ENCODE measurements around the gene HSP90AB1. TPM values are rescaled to one million over a fixed set of nuclear protein-coding genes. Genes with fewer than 3 reads are reported as not detected.

Gene HSP90AB1
- total RNA-seq, 1 donor from 2014 or later, result 509 TPM

- peaks cover 81% of the 10 kb centered on the region for H3K4me1 Mint-ChIP-seq (ENCODE audit: unreplicated experiment)
Measured at GRCh38 chr6:44222486-44223318, 24.2 kb upstream of the HSP90AB1 start.

GRCh38 chr6:44223319-44224028 is 23.4 kb upstream of the HSP90AB1 start, which contains the start of gene SLC29A1:
Gene SLC29A1, plus strand, starts transcription at chr6:44223595. Its CDS starts 3,719 bp downstream, at chr6:44227314.
- peaks cover 81% of the 10 kb centered on the region for H3K4me1 Mint-ChIP-seq (ENCODE audit: unreplicated experiment)
- no peaks in the 10 kb centered on the region for H3K36me3 Mint-ChIP-seq (ENCODE audit: unreplicated experiment)
- no peak for TF ChIP-seq CTCF (IDR thresholded peaks at IDR 0.05)
- H3K4me3 Mint-ChIP-seq (ENCODE audit: unreplicated experiment), result peak within 1 kb of the TSS; percentile 77
- H3K27ac Mint-ChIP-seq (ENCODE audit: unreplicated experiment), result peak within 1 kb of the TSS; percentile 99
- H3K9me3 Mint-ChIP-seq (ENCODE audit: unreplicated experiment), result no peaks in the 10 kb centered on the region
- H3K27me3 Mint-ChIP-seq (ENCODE audit: unreplicated experiment), result no peaks in the 10 kb centered on the region
- no peak for DNase-seq (ENCODE audit: extremely low spot score, unreplicated experiment)

More at GRCh38 chr6:44222486-44223318, 24.2 kb upstream of the HSP90AB1 start:
- DNase-seq (ENCODE audit: extremely low spot score, unreplicated experiment), result no peak
- Mint-ChIP-seq H3K27ac (ENCODE audit: unreplicated experiment) (peak overlapping the region; percentile 99), H3K9me3 (ENCODE audit: unreplicated experiment) (no peaks in the 10 kb centered on the region), H3K4me3 (ENCODE audit: unreplicated experiment) (peak overlapping the region; percentile 77), H3K36me3 (ENCODE audit: unreplicated experiment) (no peaks in the 10 kb centered on the region), H3K27me3 (ENCODE audit: unreplicated experiment) (no peaks in the 10 kb centered on the region)
- no peak for TF ChIP-seq CTCF (IDR thresholded peaks at IDR 0.05)

- H3K9me3 Mint-ChIP-seq (ENCODE audit: unreplicated experiment), result no peaks in the 10 kb centered on the region
- H3K4me1 Mint-ChIP-seq (ENCODE audit: unreplicated experiment), result peaks cover 82% of the 10 kb centered on the region
- DNase-seq (ENCODE audit: extremely low spot score, unreplicated experiment), result no peak
- H3K36me3 Mint-ChIP-seq (ENCODE audit: unreplicated experiment), result peaks cover 5% of the 10 kb centered on the region
- peak overlapping the region; percentile 59 for H3K27ac Mint-ChIP-seq (ENCODE audit: unreplicated experiment)
- peak overlapping the region; percentile 77 for H3K4me3 Mint-ChIP-seq (ENCODE audit: unreplicated experiment)
- TF ChIP-seq CTCF (IDR thresholded peaks at IDR 0.05), result no peak
- H3K27me3 Mint-ChIP-seq (ENCODE audit: unreplicated experiment), result no peaks in the 10 kb centered on the region
Measured at GRCh38 chr6:44224029-44224964, 22.6 kb upstream of the HSP90AB1 start.

GRCh38 chr6:44224965-44225305 is 22.0 kb upstream of the HSP90AB1 start:
- H3K27ac Mint-ChIP-seq (ENCODE audit: unreplicated experiment), result peak overlapping the region; percentile 59
- H3K36me3 Mint-ChIP-seq (ENCODE audit: unreplicated experiment), result peaks cover 7% of the 10 kb centered on the region
- no peaks in the 10 kb centered on the region for H3K9me3 Mint-ChIP-seq (ENCODE audit: unreplicated experiment)
- H3K4me1 Mint-ChIP-seq (ENCODE audit: unreplicated experiment), result peaks cover 82% of the 10 kb centered on the region
- peak overlapping the region; percentile 77 for H3K4me3 Mint-ChIP-seq (ENCODE audit: unreplicated experiment)
- no peak for DNase-seq (ENCODE audit: extremely low spot score, unreplicated experiment)
- H3K27me3 Mint-ChIP-seq (ENCODE audit: unreplicated experiment), result no peaks in the 10 kb centered on the region
- no peak for TF ChIP-seq CTCF (IDR thresholded peaks at IDR 0.05)

All from osteocyte (in vitro differentiated cells).